Right lobe of liver (tissue), 6 donors: ENCODE results near the gene FCHSD1. TPM values are rescaled to one million over a fixed set of nuclear protein-coding genes. Genes with fewer than 3 reads are reported as not detected.

ENCODE experiments used
- ATAC-seq, 4 donors: fragments of 200-7000 bp; cut with Tn5 transposase; one replicate each; pipeline ENCODE4 v1.9.1; 2020; ENCODE audit warnings: mild to moderate bottlenecking in 4 of 4, moderate library complexity in 4 of 4
- DNase-seq, 3 donors: peaks; one replicate each; pipeline ENCODE4 v3.0.0-alpha.2; 2020
- H3K27ac ChIP-seq, 3 donors: fragments of 200-600 bp; one replicate each; pipeline ENCODE4 v1.8.0; 2022
- H3K27me3 ChIP-seq, 2 donors: fragments of 200-600 bp; one replicate each; pipeline ENCODE4 v1.8.0; 2022
- H3K36me3 ChIP-seq, 4 donors: fragments of 200-600 bp; sonication (generic) in 1 of 4; one replicate each; pipeline versions ENCODE4 v1.5.1 to v1.8.0; 2017 to 2022; ENCODE audit warnings: control low read depth in 1 of 4
- H3K4me1 ChIP-seq, 4 donors: fragments of 200-600 bp; sonication (generic) in 1 of 4; one replicate each; pipeline versions ENCODE4 v1.5.1 to v1.8.0; 2017 to 2022; ENCODE audit warnings: control low read depth in 1 of 4
- H3K4me3 ChIP-seq, 3 donors: fragments of 200-600 bp; one replicate each; pipeline ENCODE4 v1.8.0; 2022
- H3K9me3 ChIP-seq, 4 donors: fragments of 200-600 bp; sonication (generic) in 1 of 4; one replicate each; pipeline versions ENCODE4 v1.5.1 to v1.8.0; 2017 to 2022; ENCODE audit warnings: control low read depth in 1 of 4
- CTCF ChIP-seq, 4 donors: fragments of 200-600 bp in 3 of 4; fragments of 450-650 bp in 1 of 4; IDR thresholded peaks; one replicate each; pipeline versions ENCODE4 v1.5.1 to v1.8.0; 2016 to 2022; ENCODE audit warnings: antibody characterized with exemption in 4 of 4, mild to moderate bottlenecking in 2 of 4
- POLR2A ChIP-seq: fragments of 450-650 bp; IDR thresholded peaks from one replicate; pipeline ENCODE4 v1.6.1; 2017; ENCODE audit warnings: antibody characterized with exemption, mild to moderate bottlenecking
- WGBS: methylation state at CpG from one replicate; pipeline ENCODE4 v1.1.6; 2018; ENCODE audit warnings: low coverage, low lambda C conversion rate; ENCODE audit not compliant: insufficient coverage; ENCODE audit errors: missing lambda C conversion rate; 5-methylcytosine and 5-hydroxymethylcytosine counted together
- intact Hi-C, 2 donors: fragments of 100-400 bp; cut with DNase I; formaldehyde crosslinking; loops; one replicate each; pipeline versions ENCODE4 v1.11.2 to v1.14.1; 2022
- total RNA-seq, 6 experiments: library from RNA; depleted of rRNA in 2 of 6; stranded (reverse); fragments of >200 nt in 2 of 6; fragmentation: NEBNext Ultra II Directional in 3 of 6; extraction: Animal tissue kit (Norgen Biotek cat#: 25700) in 3 of 6; gene quantifications; one replicate each; pipeline versions ENCODE4 v1.1.0 to v1.2.4, GENCODE V29; 2016 to 2023
- donor health status: DM: no; HTN: yes; CAD: no.
- donor health status: DM: no; HTN: no; CAD: no.
- donor health status: DM: no; HTN: no; CAD: no.
- donor health status: DM: no; HTN: yes; CAD: no.
- donor health status: DM: no; HTN: yes; CAD: no.

Gene FCHSD1
- total RNA-seq, 6 experiments from 2014 or later, result 0.77 to 6.4 (median 3.3) TPM

DNA sequence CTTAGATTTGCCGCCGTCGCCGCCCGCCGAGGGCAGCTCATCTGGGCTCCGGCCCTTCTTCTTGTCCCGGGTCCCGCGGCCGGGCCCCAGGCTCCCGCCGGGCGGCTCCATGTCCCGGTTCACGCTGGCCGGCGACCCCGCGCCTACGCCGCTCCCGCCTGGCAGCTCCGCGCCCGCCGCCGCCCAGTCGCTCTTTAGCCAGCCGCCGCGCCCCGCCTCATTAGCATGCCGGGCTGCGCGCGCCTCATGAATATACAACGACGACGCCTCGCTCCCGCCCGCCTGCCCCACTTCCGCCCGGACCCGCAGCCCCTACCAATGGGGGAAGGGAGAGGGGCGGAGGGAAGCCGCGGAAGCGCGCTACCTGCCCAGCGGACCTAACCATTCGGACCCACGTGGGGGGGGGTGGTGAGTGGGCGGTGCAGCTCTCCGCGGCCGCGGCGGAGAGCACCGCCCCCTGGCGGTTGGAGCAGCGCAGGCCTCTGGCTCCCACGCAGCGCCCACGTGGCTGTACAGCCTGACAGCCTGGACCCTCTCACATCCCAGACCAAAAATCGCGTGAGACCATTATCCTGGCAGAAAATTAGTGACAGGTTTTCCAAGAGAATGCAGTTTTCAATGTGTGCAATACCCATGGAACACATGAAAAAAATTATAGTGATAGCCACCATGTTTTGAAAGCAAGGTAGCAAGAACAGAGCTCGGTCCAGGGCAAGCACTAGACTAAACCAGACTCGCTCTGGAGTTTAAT lies 32.2 kb downstream of the FCHSD1 start, which contains the start of gene DIAPH1:
Gene DIAPH1, minus strand, starts transcription at position 197 of the 751 bp plus-strand sequence. Its CDS starts 86 bp downstream, at position 111.
- intact Hi-C loops, result no loop called here
- Histone ChIP-seq H3K9me3 (no peaks in the 10 kb centered on the region), H3K36me3 (peaks cover 0 to 33% (median 4%) of the 10 kb centered on the region in 4 donors), H3K27ac (peak within 1 kb of the TSS; percentile 97 to 99 (median 98)), H3K4me1 (peaks cover 0 to 42% (median 26%) of the 10 kb centered on the region in 4 donors), H3K4me3 (peak within 1 kb of the TSS; percentile 93 to 99 (median 97)), H3K27me3 (no peaks in the 10 kb centered on the region)
- ATAC-seq, result peak; percentile 94 to 97 (median 94)
- peak; percentile 99 for DNase-seq
- WGBS, result 5% methylated on average over 10 of the region's 70 CpGs
- TF ChIP-seq CTCF (IDR thresholded peaks at IDR 0.05), result peak; percentile 98 to 100 (median 98)
- TF ChIP-seq POLR2A, result peak; percentile 96

- intact Hi-C loops, result no loop called here
- Histone ChIP-seq H3K27ac (peak overlapping the region; percentile 97 to 99 (median 98)), H3K4me3 (peak overlapping the region; percentile 93 to 99 (median 97)), H3K27me3 (no peaks in the 10 kb centered on the region), H3K36me3 (peaks cover 0 to 26% (median 2%) of the 10 kb centered on the region in 4 donors), H3K9me3 (no peaks in the 10 kb centered on the region), H3K4me1 (peaks cover 0 to 48% (median 29%) of the 10 kb centered on the region in 4 donors)
- 1% methylated on average over 20 of the region's 36 CpGs for WGBS
- ATAC-seq, result peak; percentile 50 to 65 (median 56)
- TF ChIP-seq CTCF (IDR thresholded peaks at IDR 0.05), result no peak
- peak; percentile 62 to 87 (median 79) for DNase-seq
These were observed 33.0 kb downstream of the FCHSD1 start for GRCh38 chr5:141618030-141618803.

GRCh38 chr5:141617682-141618029 lies 33.6 kb downstream of the FCHSD1 start:
- Histone ChIP-seq H3K27me3 (no peaks in the 10 kb centered on the region), H3K4me3 (peak overlapping the region; percentile 93 to 99 (median 97)), H3K4me1 (peaks cover 0 to 54% (median 32%) of the 10 kb centered on the region in 4 donors), H3K9me3 (no peaks in the 10 kb centered on the region), H3K36me3 (peaks cover 0 to 20% (median 0%) of the 10 kb centered on the region in 4 donors), H3K27ac (peak overlapping the region; percentile 97 to 99 (median 98))
- DNase-seq (no peak), ATAC-seq (no peak)
- 3% methylated on average over 9 of the region's 9 CpGs for WGBS
- intact Hi-C loops, result no loop called here
- TF ChIP-seq CTCF (IDR thresholded peaks at IDR 0.05), result no peak
- TF ChIP-seq POLR2A, result no peak

- H3K36me3 ChIP-seq, result peaks cover 0 to 15% (median 0%) of the 10 kb centered on the region in 4 donors
- H3K27ac ChIP-seq, result peak overlapping the region; percentile 97 to 99 (median 98)
- no peaks in the 10 kb centered on the region for H3K27me3 ChIP-seq
- peaks cover 0 to 59% (median 32%) of the 10 kb centered on the region in 4 donors for H3K4me1 ChIP-seq
- DNase-seq (no peak), ATAC-seq (no peak)
- WGBS, result 0% methylated on average over 2 of the region's 2 CpGs
- intact Hi-C loops, result no loop called here
- no peaks in the 10 kb centered on the region for H3K9me3 ChIP-seq
- TF ChIP-seq CTCF (IDR thresholded peaks at IDR 0.05) (no peak), POLR2A (no peak)
- H3K4me3 ChIP-seq, result peak overlapping the region; percentile 93 to 99 (median 97)
These were observed 34.1 kb downstream of the FCHSD1 start for GRCh38 chr5:141617128-141617527.
